ENCODE data around the gene RBBP5. TPM values are rescaled to one million over a fixed set of nuclear protein-coding genes. Genes with fewer than 3 reads are reported as not detected.

RBBP5 gene
- polyA plus RNA-seq, 1 donor from 2014 or later, result 24.2 TPM

- H4K20me1 ChIP-seq (ENCODE audit: insufficient read depth), result no peaks in the 10 kb centered on the region
- H3K9me3 ChIP-seq (ENCODE audit: low read length), result no peaks in the 10 kb centered on the region
- H3K27me3 ChIP-seq (ENCODE audit: insufficient read depth, low read depth, low read length), result no peaks in the 10 kb centered on the region
- no peak overlapping the region for H3K4me2 ChIP-seq (ENCODE audit: low read length)
- no peak overlapping the region for H3K27ac ChIP-seq (ENCODE audit: low read length)
- no peaks in the 10 kb centered on the region for H3K36me3 ChIP-seq (ENCODE audit: insufficient read depth, low read length)
- TF ChIP-seq RAD21 (conservative IDR thresholded peaks at IDR 0.05) (no peak), POLR2AphosphoS5 (IDR thresholded peaks at IDR 0.05) (no peak), CTCF (IDR thresholded peaks at IDR 0.05; ENCODE audit: poor library complexity, severe bottlenecking) (no peak), MXI1 (conservative IDR thresholded peaks at IDR 0.05; ENCODE audit: poor library complexity, severe bottlenecking) (no peak), TAF1 (IDR thresholded peaks at IDR 0.05; ENCODE audit: low read depth) (no peak), EP300 (conservative IDR thresholded peaks at IDR 0.05; ENCODE audit: poor library complexity, severe bottlenecking) (no peak), SMC3 (conservative IDR thresholded peaks at IDR 0.05; ENCODE audit: poor library complexity) (no peak), REST (IDR thresholded peaks at IDR 0.05; ENCODE audit: borderline replicate concordance) (no peak), EZH2 (IDR thresholded peaks at IDR 0.05; ENCODE audit: borderline replicate concordance, insufficient read depth, low read length, poor library complexity, severe bottlenecking) (no peak)
- no peak overlapping the region for H2AFZ ChIP-seq (ENCODE audit: low read depth, low read length)
- no peak overlapping the region for H3K4me3 ChIP-seq (ENCODE audit: low read length)
- no peaks in the 10 kb centered on the region for H3F3A ChIP-seq (ENCODE audit: insufficient read depth, low read length, poor library complexity, severe bottlenecking)
- H3K9ac ChIP-seq (ENCODE audit: low read length), result no peak overlapping the region
- no peaks in the 10 kb centered on the region for H3K79me2 ChIP-seq (replicated peaks; ENCODE audit: insufficient read depth, low read length)
- H3K9me2 ChIP-seq (ENCODE audit: insufficient read depth, low read length), result no peaks in the 10 kb centered on the region
Measured at GRCh38 chr1:205109711-205110110, 12.1 kb downstream of the RBBP5 start.

- Histone ChIP-seq H4K20me1 (ENCODE audit: insufficient read depth) (no peaks in the 10 kb centered on the region), H3K79me2 (replicated peaks; ENCODE audit: insufficient read depth, low read length) (no peaks in the 10 kb centered on the region), H2AFZ (ENCODE audit: low read depth, low read length) (no peak overlapping the region), H3K9me3 (ENCODE audit: low read length) (no peaks in the 10 kb centered on the region), H3K36me3 (ENCODE audit: insufficient read depth, low read length) (no peaks in the 10 kb centered on the region), H3K4me3 (ENCODE audit: low read length) (no peak overlapping the region), H3K27ac (ENCODE audit: low read length) (no peak overlapping the region), H3F3A (ENCODE audit: insufficient read depth, low read length, poor library complexity, severe bottlenecking) (no peaks in the 10 kb centered on the region), H3K9ac (ENCODE audit: low read length) (no peak overlapping the region), H3K27me3 (ENCODE audit: insufficient read depth, low read depth, low read length) (no peaks in the 10 kb centered on the region), H3K9me2 (ENCODE audit: insufficient read depth, low read length) (no peaks in the 10 kb centered on the region), H3K4me2 (ENCODE audit: low read length) (no peak overlapping the region)
- TF ChIP-seq SMC3 (conservative IDR thresholded peaks at IDR 0.05; ENCODE audit: poor library complexity) (no peak), TAF1 (IDR thresholded peaks at IDR 0.05; ENCODE audit: low read depth) (no peak), EP300 (conservative IDR thresholded peaks at IDR 0.05; ENCODE audit: poor library complexity, severe bottlenecking) (no peak), MXI1 (conservative IDR thresholded peaks at IDR 0.05; ENCODE audit: poor library complexity, severe bottlenecking) (no peak), REST (IDR thresholded peaks at IDR 0.05; ENCODE audit: borderline replicate concordance) (no peak), RAD21 (conservative IDR thresholded peaks at IDR 0.05) (no peak), EZH2 (IDR thresholded peaks at IDR 0.05; ENCODE audit: borderline replicate concordance, insufficient read depth, low read length, poor library complexity, severe bottlenecking) (no peak), POLR2AphosphoS5 (IDR thresholded peaks at IDR 0.05) (no peak), CTCF (IDR thresholded peaks at IDR 0.05; ENCODE audit: poor library complexity, severe bottlenecking) (no peak)
Measured at GRCh38 chr1:205109269-205109668, 12.5 kb downstream of the RBBP5 start.

Measured in neural cell (in vitro differentiated cells).